K562 (cell line): ENCODE results near the gene NRXN3. TPM values are rescaled to one million over a fixed set of nuclear protein-coding genes. Genes with fewer than 3 reads are reported as not detected.

Experiments used
- ATAC-seq: fragments of 200-7000 bp; cut with Tn5 transposase; 3 replicates; pipeline ENCODE4 v1.9.1; 2020; ENCODE audit warnings: moderate library complexity
- BruUV-seq: library from RNA; stranded (reverse); fragments of 400-500 nt; replicated peaks from 2 replicates; lab custom pipeline; 2021; lab: Mats Ljungman, UMichigan
- CTCF ChIA-PET: fragments of 300-600 bp; formaldehyde crosslinking; extraction: SDS; loops from one replicate; lab custom pipeline; 2021; ENCODE audit warnings: low intra/inter-chr PET ratio; lab: Yijun Ruan, JAX
- POLR2A ChIA-PET: fragments of 300-600, 350-650 bp; sonication (Branson Sonifier 250); formaldehyde crosslinking; extraction: SDS; loops from one replicate; lab custom pipeline; 2021; ENCODE audit warnings: antibody characterized with exemption, inconsistent platforms; lab: Yijun Ruan, JAX
- DNase-seq, 4 experiments: peaks; one replicate each; pipeline versions ENCODE4 v3.0.0 to v3.0.0-alpha.2; 2011 to 2018; ENCODE audit warnings: low spot score in 3 of 4, mixed read lengths in 3 of 4; ENCODE audit errors: extremely low read depth in 1 of 4
- FAIRE-seq: peaks from 2 replicates; lab custom pipeline; 2011; peaks lifted over from hg19 to GRCh38; lab: Jason Lieb, UNC
- H2AFZ ChIP-seq: 2 replicates; pipeline ENCODE4 v1.6.0; 2011; ENCODE audit warnings: low read depth, low read length, control low read depth, inconsistent platforms
- H3K27ac ChIP-seq: fragments of 200-600 bp; 3 replicates; pipeline ENCODE4 v1.8.0; 2011; ENCODE audit warnings: low read depth, mild to moderate bottlenecking, control low read depth, inconsistent platforms, low read length, moderate library complexity, mixed read lengths; ENCODE audit errors: extremely low read depth
- H3K27me3 ChIP-seq, 2 experiments: fragments of 300-600 bp in 1 of 2; 2 replicates in 1 of 2; 3 replicates in 1 of 2; pipeline versions ENCODE4 v1.6.0 to v1.8.0; 2011; ENCODE audit warnings: inconsistent platforms in 2 of 2, low read length in 2 of 2, mild to moderate bottlenecking in 1 of 2, mixed read lengths in 1 of 2, moderate library complexity in 1 of 2; ENCODE audit not compliant: control insufficient read depth in 2 of 2, insufficient read depth in 2 of 2
- H3K36me3 ChIP-seq: fragments of 300-600 bp; 3 replicates; pipeline ENCODE4 v1.8.0; 2011; ENCODE audit warnings: mild to moderate bottlenecking, low read length, inconsistent platforms; ENCODE audit not compliant: control insufficient read depth, insufficient read depth
- H3K4me1 ChIP-seq, 2 experiments: fragments of 200-600 bp in 1 of 2; replicated peaks in 1 of 2; 2 replicates in 1 of 2; 3 replicates in 1 of 2; pipeline versions ENCODE4 v1.5.1 to v1.8.0; 2011; ENCODE audit warnings: inconsistent platforms in 2 of 2, low read length in 2 of 2, mild to moderate bottlenecking in 1 of 2, mixed read lengths in 1 of 2, moderate library complexity in 1 of 2; ENCODE audit not compliant: control insufficient read depth in 2 of 2, insufficient read depth in 2 of 2
- H3K4me2 ChIP-seq: 2 replicates; pipeline ENCODE4 v1.6.1; 2011; ENCODE audit warnings: low read length, control low read depth, inconsistent platforms, mixed read lengths; ENCODE audit not compliant: insufficient read depth
- H3K4me3 ChIP-seq: fragments of 200-600 bp; sonication (generic), shearing (Covaris generic); 2 replicates; pipeline ENCODE4 v1.5.1; 2016; ENCODE audit warnings: control low read depth, inconsistent platforms
- H3K79me2 ChIP-seq: fragments of 200-600 bp; 3 replicates; pipeline ENCODE4 v1.8.0; 2011; ENCODE audit warnings: low read length, inconsistent platforms; ENCODE audit not compliant: control insufficient read depth, insufficient read depth
- H3K9ac ChIP-seq, 2 experiments: 2 replicates each; pipeline versions ENCODE4 v1.6.0 to v1.6.1; 2011; ENCODE audit warnings: low read depth in 2 of 2, low read length in 2 of 2, control low read depth in 1 of 2, inconsistent platforms in 1 of 2, mild to moderate bottlenecking in 1 of 2, mixed read lengths in 1 of 2; ENCODE audit not compliant: insufficient read depth in 1 of 2
- H3K9me1 ChIP-seq: one replicate; pipeline ENCODE4 v1.6.0; 2011; ENCODE audit warnings: inconsistent platforms, mild to moderate bottlenecking, low read length, moderate library complexity; ENCODE audit not compliant: control insufficient read depth, insufficient read depth
- H3K9me3 ChIP-seq: replicated peaks from 2 replicates; pipeline ENCODE4 v1.5.1; 2011; ENCODE audit warnings: low read depth, low read length, inconsistent platforms; ENCODE audit not compliant: control insufficient read depth, insufficient read depth
- H4K20me1 ChIP-seq: replicated peaks from 2 replicates; pipeline ENCODE4 v1.6.1; 2011; ENCODE audit warnings: low read length, inconsistent platforms, mixed read lengths; ENCODE audit not compliant: control insufficient read depth, insufficient read depth
- ADNP ChIP-seq: fragments of 200-800 bp; sonication (Bioruptor generic); IDR thresholded peaks from 2 replicates; pipeline ENCODE4 v1.6.1; 2016; ENCODE audit warnings: missing genetic modification characterization, missing compliant biosample characterization
- CBFA2T2 ChIP-seq: fragments of 450-650 bp; conservative IDR thresholded peaks from 2 replicates; pipeline ENCODE4 v1.6.1; 2017; ENCODE audit warnings: mild to moderate bottlenecking
- CBX3 ChIP-seq, 2 experiments: IDR thresholded peaks; 1 replicate in 1 of 2; 2 replicates in 1 of 2; pipeline ENCODE4 v1.6.1; 2012; ENCODE audit warnings: inconsistent platforms in 2 of 2, low read length in 2 of 2, borderline replicate concordance in 1 of 2, control low read depth in 1 of 2
- ELK1 ChIP-seq: sonication (generic); formaldehyde crosslinking; IDR thresholded peaks from 2 replicates; pipeline ENCODE4 v1.8.1; 2022; ENCODE audit warnings: missing genetic modification reagents
- HNRNPLL ChIP-seq: fragments of 200-400 bp; formaldehyde crosslinking; IDR thresholded peaks from 2 replicates; pipeline ENCODE4 v1.6.1; 2017; ENCODE audit warnings: low read length, low read depth, mild to moderate bottlenecking; ENCODE audit not compliant: poor library complexity, severe bottlenecking
- MLLT1 ChIP-seq, 2 experiments: fragments of 450-650 bp; IDR thresholded peaks; 2 replicates each; pipeline ENCODE4 v1.6.1; 2016
- NFRKB ChIP-seq: fragments of 450-650 bp; IDR thresholded peaks from 2 replicates; pipeline ENCODE4 v1.6.1; 2016; ENCODE audit warnings: low read depth
- POLR2A ChIP-seq: fragments of 450-650 bp; conservative IDR thresholded peaks from 2 replicates; pipeline ENCODE4 v1.6.1; 2016
- RCOR1 ChIP-seq, 2 experiments: IDR thresholded peaks; 2 replicates each; pipeline ENCODE4 v1.6.1; 2012; ENCODE audit warnings: low read depth in 2 of 2, low read length in 2 of 2, borderline replicate concordance in 1 of 2, improper control_type of control experiment in 1 of 2
- ZFP30 ChIP-seq: fragments of 250-450 bp; sonication (Bioruptor Pico); IDR thresholded peaks from 2 replicates; pipeline ENCODE4 v1.8.0; 2022; ENCODE audit warnings: moderate library complexity, mild to moderate bottlenecking, inconsistent platforms, borderline replicate concordance
- ZNF133 ChIP-seq: fragments of 250-450 bp; sonication (Bioruptor Pico); IDR thresholded peaks from 2 replicates; pipeline ENCODE4 v1.4.0; 2020; ENCODE audit warnings: mild to moderate bottlenecking
- ZNF224 ChIP-seq: sonication (generic); formaldehyde crosslinking; IDR thresholded peaks from 2 replicates; pipeline ENCODE4 v1.8.0; 2022; ENCODE audit warnings: mild to moderate bottlenecking, missing genetic modification reagents
- ZNF239 ChIP-seq: fragments of 250-450 bp; sonication (Bioruptor Pico); IDR thresholded peaks from 2 replicates; pipeline ENCODE4 v1.4.0; 2020; ENCODE audit warnings: mild to moderate bottlenecking
- ZNF280B ChIP-seq: fragments of 250-450 bp; sonication (Bioruptor Pico); IDR thresholded peaks from 2 replicates; pipeline ENCODE4 v1.5.1; 2021; ENCODE audit warnings: mild to moderate bottlenecking
- ZNF586 ChIP-seq: fragments of 450-650 bp; formaldehyde crosslinking; conservative IDR thresholded peaks from 2 replicates; pipeline ENCODE4 v1.4.0; 2020; ENCODE audit warnings: mild to moderate bottlenecking, moderate library complexity
- WGBS: fragments of 100-300 bp; shearing (Covaris generic); methylation state at CpG from one replicate; pipeline ENCODE4 v1.1.6; 2016; ENCODE audit warnings: low coverage, mixed read lengths; ENCODE audit not compliant: insufficient coverage; ENCODE audit errors: missing lambda C conversion rate; 5-methylcytosine and 5-hydroxymethylcytosine counted together
- in situ Hi-C: fragments of 300-500 bp; cut with MboI; formaldehyde crosslinking; loops from 4 replicates; pipeline ENCODE4 v1.15.0; 2018; ENCODE audit warnings: inconsistent platforms, mixed read lengths
- intact Hi-C: fragments of 100-400 bp; cut with micrococcal nuclease; formaldehyde crosslinking; loops from 2 replicates; pipeline ENCODE4 v1.14.2; 2022
- polyA plus RNA-seq, 8 experiments: library from polyadenylated mRNA; depleted of rRNA in 4 of 8; stranded (reverse) in 5 of 8; unstranded in 3 of 8; fragments of >200 nt; fragmentation: Nextera tagmentation in 2 of 8; fragmentation: Illumina TruSeq in 1 of 8; extraction: Ambion mirVana in 2 of 8; extraction: Trizol in 1 of 8; gene quantifications; 2 replicates each; pipeline versions ENCODE4 v1.2.1 to v1.2.3, GENCODE V29; 2011 to 2014; ENCODE audit warnings: inconsistent platforms in 1 of 8, missing spikeins in 1 of 8
- total RNA-seq, 7 experiments: library from RNA; depleted of rRNA in 6 of 7; stranded (reverse); fragments of >200 nt in 6 of 7; fragmentation: Illumina TruSeq in 2 of 7; extraction: Trizol in 2 of 7; gene quantifications; 2 replicates each; pipeline versions ENCODE4 v1.2.1 to v1.2.3, GENCODE V29; 2011 to 2021; ENCODE audit warnings: low replicate concordance in 1 of 7

NRXN3 gene
- total and polyA plus RNA-seq, 9 of the 15 experiments (the other 6 are each of a cell fraction or from before 2014, with no cell fraction given), result 0.09 TPM; not detected in 8

GRCh38 chr14:78933166-78933565 is 763.0 kb downstream of the NRXN3 start:
- no peak for ATAC-seq
- Histone ChIP-seq H3K4me3 (no peak overlapping the region), H3K9ac (no peak overlapping the region), H3K4me2 (no peak overlapping the region), H3K27ac (no peak overlapping the region), H3K36me3 (no peaks in the 10 kb centered on the region), H3K9me1 (no peaks in the 10 kb centered on the region), H3K27me3 (no peaks in the 10 kb centered on the region), H3K79me2 (no peaks in the 10 kb centered on the region), H3K4me1 (no peaks in the 10 kb centered on the region), H4K20me1 (no peaks in the 10 kb centered on the region), H3K9me3 (no peaks in the 10 kb centered on the region), H2AFZ (no peak overlapping the region)
- no peak for FAIRE-seq
- intact Hi-C loops (no loop called here), in situ Hi-C loops (no loop called here)
- TF ChIP-seq ZFP30, result no peak
- no peak for TF ChIP-seq ADNP (tag)
- no peak for TF ChIP-seq ZNF586
- no peak for TF ChIP-seq HNRNPLL
- no peak for TF ChIP-seq RCOR1 (IDR thresholded peaks at IDR 0.05; ENCODE audit: borderline replicate concordance in 1 of 2, low read depth in 2 of 2, low read length in 2 of 2)
- TF ChIP-seq ZNF133 (CRISPR knock-in tag), result no peak
- no peak for TF ChIP-seq ZNF224 (CRISPR knock-in tag)
- no peak for TF ChIP-seq CBFA2T2
- no peak for TF ChIP-seq ZNF280B (CRISPR knock-in tag)
- TF ChIP-seq CBX3 (IDR thresholded peaks at IDR 0.05; ENCODE audit: borderline replicate concordance in 1 of 2, low read length in 2 of 2), result no peak
- no peak for TF ChIP-seq MLLT1 (IDR thresholded peaks at IDR 0.05)
- no peak for TF ChIP-seq POLR2A
- no peak for TF ChIP-seq ZNF239 (CRISPR knock-in tag)
- TF ChIP-seq ELK1 (CRISPR knock-in tag), result no peak
- no peak for TF ChIP-seq NFRKB
- ChIA-PET CTCF (no interaction called here), POLR2A (no interaction called here)
- 0% methylated on average over 2 of the region's 2 CpGs for WGBS
- BruUV-seq, result no TSS peak
- no peak for DNase-seq
